Measurements from ENCODE around the gene ALDH1B1.

ALDH1B1 gene

DNA sequence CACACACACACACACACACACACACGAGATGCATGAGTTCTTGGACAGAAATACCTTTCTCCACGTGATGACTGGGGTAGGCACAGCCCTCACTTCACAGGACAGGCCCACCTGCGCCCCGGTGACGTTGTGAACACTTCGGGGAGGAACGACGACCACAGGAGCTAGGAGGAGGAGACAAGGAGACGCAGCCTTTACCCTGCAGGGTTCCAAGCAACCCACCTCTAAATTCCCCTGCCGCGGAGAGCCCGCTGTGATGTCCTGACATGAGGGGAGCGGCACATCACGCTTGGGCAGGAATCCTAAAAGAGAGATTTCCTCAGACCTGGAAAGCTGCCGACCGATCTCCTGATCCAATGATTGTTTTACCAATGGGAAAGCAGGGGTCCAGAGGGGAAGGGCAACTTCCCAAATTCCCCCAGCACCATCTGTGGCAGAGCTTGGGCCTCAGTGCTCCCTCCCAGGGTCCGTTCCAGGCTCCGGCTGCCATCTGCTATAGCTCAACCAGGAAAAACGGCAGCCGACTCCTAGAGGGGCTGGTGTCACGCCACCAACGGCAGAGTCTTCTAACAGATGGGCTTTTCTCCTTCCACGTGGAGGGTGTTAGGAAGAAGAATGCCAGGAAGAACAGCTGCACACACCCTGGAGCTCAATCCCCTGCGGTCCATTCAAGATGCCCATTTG, 21.7 kb downstream of the ALDH1B1 start:
- peak in 1 of 56 donors; percentile 11 for DNase-seq

DNA sequence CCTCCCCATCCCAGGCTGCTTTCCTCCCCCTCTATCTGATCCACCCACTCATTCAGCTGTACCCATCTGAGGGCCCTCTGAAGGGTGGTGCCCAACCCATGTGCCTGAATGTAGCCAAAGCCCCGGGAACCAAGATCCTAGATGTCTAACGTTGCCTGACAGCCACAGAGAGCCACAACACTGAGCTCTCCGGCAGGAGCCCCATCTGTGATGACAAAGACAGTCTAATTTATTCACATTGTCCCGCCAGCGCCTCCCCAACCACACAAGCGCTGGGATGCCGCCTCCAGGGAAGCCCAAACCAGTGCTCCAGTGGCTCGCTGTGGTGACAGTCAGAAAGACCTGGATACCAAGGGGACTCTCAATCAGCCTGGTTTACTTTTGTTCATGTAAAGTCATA, 23.4 kb downstream of the ALDH1B1 start:
- DNase-seq = no peak

DNA sequence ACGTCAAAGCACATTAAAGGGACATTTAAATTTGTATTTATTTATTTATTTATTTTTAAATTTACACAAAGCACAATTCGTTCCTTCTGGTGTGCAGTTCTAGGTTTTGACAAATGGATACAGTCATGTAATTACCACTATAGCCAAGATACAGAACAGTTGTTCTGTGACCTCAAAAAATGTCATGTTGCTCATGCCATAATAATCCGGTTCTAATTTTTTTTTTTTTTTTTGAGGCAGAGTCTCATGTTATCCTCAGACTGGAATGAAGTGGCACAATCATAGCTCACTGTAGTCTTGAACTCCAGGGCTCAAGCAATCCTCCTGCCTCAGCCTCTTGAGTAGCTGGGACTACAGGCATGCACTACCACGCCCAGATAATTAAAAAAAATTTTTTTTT, 24.0 kb downstream of the ALDH1B1 start:
- DNase-seq = no peak

DNA sequence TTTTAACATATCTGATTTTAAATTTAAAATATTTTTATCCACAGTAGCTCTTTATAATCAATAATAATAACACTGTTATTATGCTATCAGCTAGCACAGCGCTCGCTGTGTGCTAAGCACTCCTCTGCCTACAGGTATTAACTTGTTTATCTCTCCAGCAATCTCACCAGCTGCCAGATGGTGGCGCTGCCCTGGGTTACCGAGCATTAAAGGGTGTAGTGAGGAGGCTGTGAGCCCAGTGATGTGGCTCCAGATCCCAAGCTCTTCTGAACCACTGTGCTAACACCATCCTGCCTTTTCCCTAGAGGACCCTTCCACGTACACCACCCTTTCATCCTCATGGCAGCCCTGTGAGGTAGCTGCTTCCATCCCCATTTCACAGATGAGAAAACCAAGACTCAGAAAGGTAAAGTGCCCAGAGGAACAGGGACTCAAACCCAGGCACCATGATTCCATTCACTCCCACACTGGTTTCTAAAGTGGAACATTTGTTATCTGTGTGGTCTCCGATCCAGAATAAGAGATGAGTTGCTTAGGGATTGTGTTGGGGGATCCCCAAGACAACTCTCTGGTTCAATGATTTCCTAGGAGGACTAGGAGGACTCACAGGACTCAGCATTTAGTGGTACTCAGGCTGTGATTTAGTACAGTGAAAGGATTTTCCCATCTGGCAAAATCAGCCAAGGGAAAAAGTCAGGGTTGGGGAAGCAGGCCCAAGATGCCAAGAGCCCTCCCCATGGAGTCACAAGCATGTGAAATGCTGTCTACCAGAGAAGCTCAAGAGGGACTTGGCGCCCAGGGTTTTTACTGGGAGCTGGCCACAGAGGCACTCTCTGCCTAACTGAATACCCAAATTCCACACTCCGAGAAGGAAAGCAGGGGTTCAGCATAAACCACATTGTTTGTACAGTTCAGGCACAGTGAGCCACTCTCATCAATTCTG, 24.8 kb downstream of the ALDH1B1 start:
- peak in 2 of 56 donors; percentile 18 to 25 for DNase-seq

DNA sequence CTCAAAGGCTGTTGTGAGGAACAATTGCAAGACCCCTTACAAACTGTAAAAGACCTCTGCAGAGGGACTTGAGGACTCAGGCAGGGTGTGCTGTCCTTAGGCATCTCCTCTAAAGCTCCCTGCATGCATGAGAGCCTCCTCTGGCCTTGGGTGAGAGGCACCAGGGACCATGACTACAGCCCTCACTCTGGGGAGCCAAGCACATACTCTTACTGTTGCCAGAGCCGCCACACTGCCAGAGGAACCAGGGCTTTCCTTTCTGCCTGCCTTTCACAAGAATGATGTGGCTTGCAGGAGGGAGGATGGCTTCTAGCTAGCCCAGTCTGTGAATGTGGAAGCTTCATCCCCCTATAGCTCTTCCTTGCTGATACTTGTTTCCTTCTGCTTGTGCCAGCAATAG, 25.9 kb downstream of the ALDH1B1 start:
- no peak for DNase-seq

DNA sequence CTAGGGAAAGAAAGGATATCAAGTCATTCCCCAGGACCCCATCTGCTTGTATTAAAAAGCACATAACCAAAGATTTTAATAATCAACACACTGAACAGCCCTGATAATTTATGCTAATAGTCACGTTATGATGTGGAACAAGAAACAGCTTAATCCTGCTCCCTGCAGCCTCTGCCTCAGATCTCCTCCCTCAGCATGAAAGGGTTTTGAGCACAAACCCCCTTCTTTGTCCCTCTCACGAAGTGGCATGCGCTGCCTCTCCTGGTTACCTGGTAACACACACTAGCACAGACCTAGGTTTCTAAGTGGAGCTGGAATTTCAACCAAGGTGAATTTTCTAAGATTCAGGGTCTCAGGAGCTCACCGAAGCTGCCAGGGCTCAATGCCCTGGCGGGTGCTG, 26.7 kb downstream of the ALDH1B1 start:
- DNase-seq = no peak

DNA sequence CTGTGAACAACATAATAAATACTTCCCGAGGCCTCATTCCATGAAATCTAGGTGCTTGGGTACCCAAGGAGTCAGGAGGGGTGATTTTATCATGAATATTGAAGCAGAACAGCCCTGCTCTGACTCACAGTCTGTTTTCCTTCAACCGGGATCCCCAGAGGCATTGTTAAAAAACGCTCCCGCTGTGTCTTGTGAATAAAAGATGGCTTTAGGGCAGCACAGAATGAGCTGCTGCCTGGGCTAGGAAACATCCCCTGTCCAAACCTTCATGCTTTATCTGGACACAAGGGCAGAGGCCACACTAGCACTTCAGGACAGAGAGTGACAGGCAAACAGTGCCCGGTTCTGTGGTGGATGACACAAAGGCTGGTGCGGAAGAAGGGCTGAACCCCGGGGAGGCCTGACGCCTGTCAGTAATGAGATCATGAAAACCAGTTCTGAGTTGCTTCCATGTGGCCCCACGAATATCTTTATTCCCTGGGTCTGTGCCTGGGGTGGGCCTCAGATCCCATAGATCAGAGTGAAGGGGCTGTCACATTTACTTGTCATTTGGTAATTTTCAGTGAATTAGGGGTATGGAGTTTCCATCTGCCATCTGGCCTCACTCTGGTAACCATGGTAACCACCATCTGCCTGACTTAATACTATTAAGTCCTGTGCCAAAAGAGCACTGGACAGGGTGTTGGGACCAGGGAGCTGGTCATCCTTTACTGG, 29.2 kb downstream of the ALDH1B1 start:
- DNase-seq = peak in 1 of 56 donors; percentile 5

DNA sequence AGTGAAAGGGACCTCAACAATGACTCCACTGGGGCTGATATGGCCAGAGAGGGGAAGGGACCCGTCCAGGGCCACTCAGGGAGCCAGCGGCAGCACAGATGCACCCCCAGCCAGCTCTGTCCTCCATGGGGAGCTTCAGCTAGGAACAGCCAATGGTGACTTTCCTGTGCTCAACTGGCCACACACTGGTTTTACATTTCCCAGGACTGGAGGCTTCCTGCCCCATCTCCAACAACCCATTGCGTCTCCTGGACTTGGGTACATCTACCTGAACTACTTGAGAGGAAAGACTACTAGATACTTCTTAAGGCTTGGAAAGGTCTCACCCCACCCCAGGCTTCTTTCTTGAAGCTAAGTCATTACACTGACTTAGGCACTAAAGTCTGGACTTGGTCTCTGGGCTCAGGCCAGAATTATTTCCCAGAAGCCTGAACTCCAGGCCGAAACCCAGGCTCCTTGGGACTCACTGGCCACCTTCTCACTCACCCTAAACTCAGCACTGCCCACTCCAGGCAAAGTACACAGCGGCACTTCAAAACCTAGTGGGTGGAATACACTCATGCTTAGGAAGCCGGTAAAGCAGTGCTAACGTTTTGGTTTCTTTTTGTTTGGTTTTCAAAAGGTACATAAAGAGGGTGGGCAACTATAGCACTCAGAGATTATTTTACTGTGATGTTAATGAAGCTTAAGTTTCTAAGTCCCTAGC, 30.2 kb downstream of the ALDH1B1 start:
- no peak for DNase-seq

DNA sequence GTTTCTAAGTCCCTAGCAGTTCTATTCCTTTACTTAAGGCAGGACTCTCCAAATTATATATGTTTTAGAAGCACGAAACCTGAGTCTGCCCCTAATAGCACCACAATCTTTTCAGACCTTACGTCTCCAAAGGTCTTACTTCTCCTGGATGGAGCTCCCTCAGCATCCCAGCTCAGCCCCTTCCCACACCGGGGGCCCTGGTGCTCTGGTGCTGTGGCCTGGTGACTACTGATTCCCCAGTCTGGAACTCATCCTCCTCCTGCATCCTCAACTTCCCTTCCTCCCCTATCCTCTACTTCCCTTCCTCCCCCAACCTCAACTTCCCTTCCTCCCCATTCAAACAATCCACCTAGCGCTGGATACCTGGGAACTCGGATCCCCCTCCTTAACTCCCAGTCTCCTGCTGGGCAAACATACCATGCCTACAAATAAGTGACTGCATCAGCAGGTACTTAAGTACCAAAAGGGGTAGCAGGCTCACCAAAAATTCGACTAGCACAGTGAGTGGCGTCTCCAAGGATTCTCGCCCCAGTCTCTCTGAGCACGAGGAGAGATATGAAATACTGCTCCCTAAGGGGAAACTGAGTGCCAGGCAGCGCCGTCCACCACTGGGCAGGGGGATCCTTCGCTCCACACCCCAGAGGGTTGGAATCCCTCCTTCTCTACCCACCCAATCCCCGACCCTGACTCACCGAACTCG, 30.9 kb downstream of the ALDH1B1 start:
- DNase-seq = peak in 1 of 56 donors; percentile 16

DNA sequence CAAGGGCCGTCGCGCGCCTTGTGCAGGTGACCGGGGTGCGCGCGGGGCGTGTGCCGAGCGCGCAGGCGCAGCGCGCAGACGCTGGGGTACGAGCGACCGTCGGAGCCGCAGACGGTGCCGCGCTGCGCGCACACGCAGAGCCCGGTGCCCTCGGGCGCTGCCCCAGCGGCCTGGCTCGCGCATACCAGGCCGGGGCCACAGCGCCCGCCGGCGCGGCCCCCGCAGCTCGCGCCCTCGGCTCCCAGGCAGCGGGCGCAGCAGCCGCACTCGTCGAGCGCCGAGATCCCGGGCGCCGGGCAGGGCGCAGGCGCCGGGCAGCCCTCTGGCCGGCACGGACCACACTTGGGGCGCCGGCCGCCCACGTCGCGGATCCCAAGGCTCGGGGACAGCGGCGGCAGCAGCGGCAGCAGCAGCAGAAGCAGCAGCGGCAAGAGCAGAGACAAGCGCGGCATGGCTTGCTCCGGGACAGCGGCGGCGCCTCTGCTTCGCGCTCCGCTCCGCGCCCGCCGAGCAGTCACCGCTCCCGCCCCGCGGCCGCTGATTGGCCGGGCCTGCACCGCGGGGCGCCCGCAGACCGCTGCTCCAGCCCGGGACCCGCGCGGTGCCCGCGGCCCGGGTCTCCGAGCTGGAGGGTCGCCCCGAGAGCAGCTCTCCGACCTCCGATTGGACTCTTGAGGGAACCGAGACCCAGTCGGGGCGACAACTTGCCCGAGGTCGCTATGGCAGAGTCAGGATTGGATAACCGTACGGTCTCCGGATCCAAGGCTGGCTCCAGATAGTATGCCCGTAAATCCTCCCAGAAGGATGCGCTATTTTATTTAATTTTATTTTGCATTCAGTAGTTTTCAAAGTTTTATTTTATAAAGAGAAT, 31.7 kb downstream of the ALDH1B1 start, which contains the start of gene IGFBPL1:
Gene IGFBPL1 (minus strand): TSS at position 482 of the 871 bp plus-strand sequence. CDS start 30 bp downstream, at position 452.
- peak in 3 of 56 donors; percentile 11 to 28 (median 24) for DNase-seq

DNA sequence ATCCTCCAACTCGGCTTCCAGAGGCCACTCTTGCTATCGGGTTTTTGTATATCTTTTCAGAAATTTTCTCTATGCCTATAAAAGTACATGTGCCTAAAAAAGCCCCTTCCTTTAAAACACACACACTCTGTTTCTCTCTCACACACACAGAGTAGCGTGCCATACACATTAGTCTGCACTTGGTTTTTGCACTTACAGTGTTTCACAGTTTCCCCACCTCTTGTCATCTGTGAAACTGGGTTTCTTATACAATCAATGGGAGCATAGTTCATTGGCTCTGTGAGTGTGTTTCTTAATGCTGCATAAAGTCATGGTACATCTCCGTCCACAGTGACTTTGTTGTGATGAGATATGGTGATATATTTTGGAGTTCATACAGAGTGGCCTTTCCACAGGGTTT, 32.4 kb downstream of the ALDH1B1 start:
- no peak for DNase-seq

DNA sequence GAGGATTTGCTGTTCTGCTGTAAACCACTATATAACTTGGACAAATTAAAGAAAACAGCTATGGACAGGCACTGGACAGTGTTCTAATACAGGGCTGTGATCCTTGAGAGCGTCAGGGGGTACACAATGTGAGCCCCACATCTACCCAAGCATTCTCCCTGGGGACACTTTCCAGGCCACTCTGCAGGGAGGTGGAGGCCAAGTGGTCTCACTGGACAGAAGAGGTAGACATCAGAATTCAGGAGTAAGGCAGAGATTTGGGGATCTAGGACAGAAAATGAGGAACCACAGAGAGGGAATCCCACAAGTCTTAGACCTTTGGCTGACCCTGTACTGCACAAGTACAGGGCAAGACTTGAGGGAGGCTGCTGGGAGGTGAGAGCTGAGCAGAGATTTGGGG, 35.6 kb downstream of the ALDH1B1 start:
- DNase-seq = no peak

DNA sequence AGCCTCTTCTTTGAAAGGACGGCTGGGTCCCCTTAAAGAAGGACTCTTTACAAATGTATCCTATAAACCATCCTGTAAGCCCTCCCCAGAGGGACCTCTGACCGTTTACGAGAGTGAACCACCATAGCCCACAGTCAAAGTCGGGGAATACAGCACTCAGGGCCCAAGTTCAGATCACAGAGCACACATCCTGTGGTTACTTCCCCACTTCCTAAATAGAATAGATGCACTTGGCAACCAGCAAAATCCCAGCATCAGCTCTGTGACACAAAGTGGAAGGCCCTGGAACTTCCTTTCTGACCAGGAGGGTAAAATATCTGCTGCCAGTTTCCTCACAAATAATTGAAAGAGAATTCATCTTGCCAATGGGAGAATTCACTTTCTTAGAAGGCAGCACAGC, 38.6 kb downstream of the ALDH1B1 start:
- no peak for DNase-seq

DNA sequence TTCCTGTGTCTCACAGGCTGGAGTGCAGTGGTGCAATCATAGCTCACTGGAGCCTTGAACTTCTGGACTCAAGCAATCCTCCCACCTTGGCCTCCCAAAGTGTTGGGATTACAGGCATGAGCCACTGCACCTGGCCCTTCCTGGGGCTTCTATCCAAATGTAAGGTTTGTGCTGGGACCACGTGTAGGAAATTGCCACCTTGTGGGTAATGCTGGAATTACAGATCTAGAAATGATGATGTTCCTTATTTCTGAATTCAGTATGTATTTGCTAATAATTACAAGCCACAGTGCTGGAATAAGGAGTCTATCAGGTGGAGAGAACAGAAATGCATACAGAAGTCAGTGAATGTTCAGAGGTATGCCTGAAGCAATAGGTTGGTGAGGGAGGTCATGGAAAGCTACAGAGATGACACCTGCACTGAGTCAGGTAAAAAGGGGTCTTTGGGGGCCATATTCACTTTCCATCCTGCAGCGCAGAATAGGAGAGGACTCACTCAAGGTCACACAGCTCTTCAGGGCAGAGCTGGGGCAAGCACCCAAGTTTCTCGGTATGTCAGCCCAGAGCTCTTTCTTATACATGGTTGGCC, 40.5 kb downstream of the ALDH1B1 start:
- no peak for DNase-seq

DNA sequence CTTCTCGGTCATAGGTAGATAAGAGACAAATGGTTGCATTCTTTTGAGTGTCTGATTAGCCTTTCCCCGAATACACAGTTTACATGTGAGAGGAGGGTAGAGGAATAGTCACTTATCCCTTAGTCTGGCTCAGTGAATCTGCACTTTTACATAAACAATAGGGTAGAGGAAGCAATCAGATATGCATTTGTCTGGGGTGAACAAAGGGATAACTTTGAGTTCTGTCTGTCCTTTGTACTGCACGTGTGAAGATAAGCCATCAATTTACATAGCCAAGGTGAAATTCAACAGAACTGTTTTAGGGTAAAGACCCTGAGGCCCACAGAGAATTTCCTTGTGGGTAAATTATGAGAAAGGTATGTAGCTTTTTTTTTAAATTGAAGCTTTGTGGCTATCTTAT, 41.9 kb downstream of the ALDH1B1 start:
- no peak for DNase-seq

DNA sequence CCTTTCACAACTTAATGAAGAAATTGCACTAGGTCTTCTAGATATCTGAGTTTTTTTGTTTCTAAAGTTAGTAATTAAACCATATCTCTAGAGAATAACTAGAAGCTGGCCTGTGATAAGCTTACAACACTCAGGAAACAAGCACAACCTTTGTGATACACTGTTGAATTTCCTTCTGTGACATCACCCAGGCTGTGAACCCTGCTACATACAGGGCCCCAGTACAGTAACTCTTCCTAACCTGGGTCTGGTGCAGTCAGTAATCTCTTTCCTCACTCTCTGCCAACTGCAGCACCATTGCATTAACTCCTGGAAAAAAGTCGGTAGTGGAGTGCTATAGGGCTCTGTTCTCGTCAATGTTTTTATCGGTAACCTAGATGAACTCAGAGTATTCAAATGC, 42.4 kb downstream of the ALDH1B1 start:
- DNase-seq = no peak

DNA sequence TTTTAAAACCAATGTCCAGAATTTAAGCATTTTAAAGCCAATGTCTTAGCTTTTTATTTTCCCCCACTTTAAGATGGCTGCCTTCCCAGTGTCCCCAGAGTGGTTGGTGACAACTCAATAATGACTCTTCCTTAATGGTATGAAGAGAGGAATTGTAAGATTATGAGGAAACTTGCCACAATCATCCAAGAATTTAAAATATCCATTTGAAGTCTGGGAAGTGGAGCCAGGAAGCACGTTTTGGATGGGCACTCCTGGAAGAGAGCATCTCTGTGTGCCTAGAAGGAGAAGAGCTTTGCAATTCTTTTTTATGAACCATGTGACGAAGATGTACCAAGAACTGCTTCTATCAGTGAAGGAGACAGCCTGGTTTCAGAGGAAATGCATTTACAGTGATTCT, 43.0 kb downstream of the ALDH1B1 start:
- no peak for DNase-seq

DNA sequence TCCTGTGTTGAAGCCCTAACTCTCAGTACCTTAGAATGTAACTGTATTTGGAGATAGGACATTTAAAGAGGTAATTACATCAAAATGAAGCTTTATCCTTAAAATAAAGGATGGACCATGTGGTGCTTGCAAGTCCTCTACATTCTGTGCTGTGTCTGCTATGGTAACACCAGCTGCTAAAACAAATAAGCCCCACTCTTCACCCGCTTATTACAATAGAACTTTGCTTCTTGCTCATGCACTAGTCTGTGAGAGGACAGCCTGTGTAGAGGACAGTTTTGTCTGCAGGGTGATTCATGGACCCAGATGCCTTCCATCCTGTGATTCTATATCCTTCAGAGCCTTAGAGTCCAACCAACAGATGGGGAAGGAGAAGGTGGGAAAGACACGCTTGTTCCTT, 44.2 kb downstream of the ALDH1B1 start:
- DNase-seq = no peak

DNA sequence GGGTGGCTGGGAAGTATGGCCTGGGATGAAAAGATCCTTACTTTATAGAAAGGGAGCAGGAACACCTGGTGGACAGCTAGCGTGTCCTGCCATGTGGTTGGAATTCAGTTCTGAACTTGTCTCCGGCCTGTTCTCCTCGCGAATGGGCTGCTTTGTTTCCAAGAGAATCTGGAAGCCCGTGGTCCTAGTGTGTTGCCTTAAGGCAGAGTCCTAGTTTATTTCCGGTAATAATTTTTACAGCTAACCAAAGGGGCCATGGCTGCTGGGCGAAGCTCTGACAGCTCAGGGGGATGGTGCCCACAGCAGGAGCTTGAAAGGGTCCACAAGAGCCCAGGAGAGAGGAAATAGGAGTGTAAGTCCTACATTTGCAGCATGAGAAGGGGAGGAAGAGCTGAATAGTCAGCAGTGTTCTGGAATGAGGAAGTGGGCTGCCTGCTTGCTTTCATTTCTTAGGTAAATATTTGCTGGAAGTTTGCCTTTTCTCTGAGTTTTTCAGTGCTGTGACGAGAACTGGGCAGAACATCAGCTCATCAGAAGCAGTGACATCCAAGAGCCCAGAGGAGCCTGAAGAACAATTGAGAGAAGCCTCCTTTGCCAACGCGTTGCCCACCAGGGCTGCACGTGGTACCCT, 44.8 kb downstream of the ALDH1B1 start:
- DNase-seq = no peak

All from amygdala (tissue), 56 donors.